Measurements from ENCODE around the gene WDR4. TPM values are rescaled to one million over a fixed set of nuclear protein-coding genes. Genes with fewer than 3 reads are reported as not detected.

The WDR4 gene
- total RNA-seq, 1 experiment from 2014 or later = 42.6 TPM

DNA sequence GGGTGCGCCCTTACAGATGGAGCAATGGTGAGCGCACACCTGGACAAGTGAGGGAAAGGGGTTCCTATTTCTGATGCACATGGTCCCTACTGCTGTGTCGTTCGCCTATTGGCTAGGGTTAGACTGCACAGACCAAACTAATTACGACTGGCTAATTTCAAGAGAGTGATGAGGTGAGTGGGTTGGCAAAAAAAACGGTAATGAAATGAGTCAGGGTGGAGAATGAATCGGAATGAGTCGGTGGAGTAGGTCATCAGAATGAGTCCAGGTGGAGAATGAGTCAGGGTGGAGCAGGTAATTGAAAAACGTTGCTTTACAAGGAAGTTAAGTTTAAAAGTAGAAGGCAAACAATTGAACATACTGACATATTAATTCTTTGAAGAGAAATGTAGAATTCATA is 79.8 kb downstream of the WDR4 start:
- no peak overlapping the region for H3K4me3 Mint-ChIP-seq
- TF ChIP-seq HMGA2 (CRISPR knock-in tag; IDR thresholded peaks at IDR 0.05) (no peak), CBFB (CRISPR knock-in tag; IDR thresholded peaks at IDR 0.05; ENCODE audit: low read depth) (no peak), ZNF219 (CRISPR knock-in tag; IDR thresholded peaks at IDR 0.05; ENCODE audit: borderline replicate concordance) (no peak), ETV6 (CRISPR knock-in tag; IDR thresholded peaks at IDR 0.05) (no peak), AFF4 (CRISPR knock-in tag; IDR thresholded peaks at IDR 0.05; ENCODE audit: borderline replicate concordance) (no peak), SMAD3 (CRISPR knock-in tag; IDR thresholded peaks at IDR 0.05; ENCODE audit: borderline replicate concordance) (no peak), ZBTB21 (CRISPR knock-in tag; IDR thresholded peaks at IDR 0.05; ENCODE audit: borderline replicate concordance) (no peak)
- ChIA-PET CTCF (no interaction called here), POLR2A (no interaction called here)
- H3K9me3 Mint-ChIP-seq = no peaks in the 10 kb centered on the region
- no peak for DNase-seq (ENCODE audit: low spot score)
- H3K27me3 Mint-ChIP-seq (ENCODE audit: low read depth) = no peaks in the 10 kb centered on the region
- H3K36me3 Mint-ChIP-seq = peaks cover 16% of the 10 kb centered on the region
- 0 out of 2 replicates have a peak overlapping the region, but pooled peaks have one; percentile 2 for H3K27ac Mint-ChIP-seq
- ATAC-seq = no peak
- peaks cover 49% of the 10 kb centered on the region for H3K4me1 Mint-ChIP-seq

Other genes starting within 250 kb of the WDR4 start
- gene PDE9A, start 225.9 kb downstream of the WDR4 start, total RNA-seq (2021) = 44.8 to 46.3 TPM (median 46.1 TPM) in 3 replicates
- 28.5 to 32.6 TPM (median 30.9 TPM) in 3 replicates for gene NDUFV3, start 13.8 kb upstream of the WDR4 start, total RNA-seq (2021)
- gene ERVH48-1, start 46.1 kb upstream of the WDR4 start, total RNA-seq (2021) = 14.7 to 26.6 TPM (median 26.1 TPM) in 3 replicates
- 21.2 to 25.2 TPM (median 23.0 TPM) in 3 replicates for gene PKNOX1, start 95.0 kb upstream of the WDR4 start, total RNA-seq (2021)
- gene CBS, start 196.3 kb upstream of the WDR4 start, total RNA-seq (2021) = 582 to 844 TPM (median 591 TPM) in 3 replicates
- gene U2AF1, start 228.0 kb upstream of the WDR4 start, total RNA-seq (2021) = 35.6 to 41.2 TPM (median 40.6 TPM) in 3 replicates